ENCODE data around the gene ERCC6L2.

ERCC6L2 gene
- 68.1 to 93.9 (median 73.0) reads per million in 3 donors for total RNA-seq

- peak; percentile 84 to 89 (median 85) for DNase-seq
- H3K4me3 ChIP-seq (ENCODE audit: insufficient read depth, low read depth, low read length, poor library complexity, severe bottlenecking) = no peak within 1 kb of the TSS
- peaks cover 6% of the 10 kb centered on the region for H3K4me1 ChIP-seq (ENCODE audit: control insufficient read depth, insufficient read depth, low read length, poor library complexity, severe bottlenecking)
- H3K27ac ChIP-seq (ENCODE audit: insufficient read depth, low read length, poor library complexity, severe bottlenecking) = no peak within 1 kb of the TSS
- no peaks in the 10 kb centered on the region for H3K9me3 ChIP-seq (ENCODE audit: control insufficient read depth, low read length)
- no peaks in the 10 kb centered on the region for H3K27me3 ChIP-seq (replicated peaks; ENCODE audit: control insufficient read depth, insufficient read depth, low read length, poor library complexity, severe bottlenecking)
- peaks cover 5% of the 10 kb centered on the region for H3K36me3 ChIP-seq (ENCODE audit: control insufficient read depth, insufficient read depth, low read length)
These were observed at the start of gene ERCC6L2 for GRCh38 chr9:95875305-95876137. Gene ERCC6L2 (plus strand): TSS chr9:95875691. CDS start chr9:95876039, 348 bp downstream.

GRCh38 chr9:95826183-95826838 lies 49.2 kb upstream of the ERCC6L2 start:
- H3K36me3 ChIP-seq (ENCODE audit: control insufficient read depth, insufficient read depth, low read length) = no peaks in the 10 kb centered on the region
- H3K4me1 ChIP-seq (ENCODE audit: control insufficient read depth, insufficient read depth, low read length, poor library complexity, severe bottlenecking) = no peaks in the 10 kb centered on the region
- H3K9me3 ChIP-seq (ENCODE audit: control insufficient read depth, low read length) = no peaks in the 10 kb centered on the region
- DNase-seq = no peak
- no peak overlapping the region for H3K27ac ChIP-seq (ENCODE audit: insufficient read depth, low read length, poor library complexity, severe bottlenecking)
- no peaks in the 10 kb centered on the region for H3K27me3 ChIP-seq (replicated peaks; ENCODE audit: control insufficient read depth, insufficient read depth, low read length, poor library complexity, severe bottlenecking)
- no peak overlapping the region for H3K4me3 ChIP-seq (ENCODE audit: insufficient read depth, low read depth, low read length, poor library complexity, severe bottlenecking)

GRCh38 chr9:95830768-95831167 lies 44.7 kb upstream of the ERCC6L2 start:
- no peak for DNase-seq
- Histone ChIP-seq H3K4me1 (ENCODE audit: control insufficient read depth, insufficient read depth, low read length, poor library complexity, severe bottlenecking) (no peaks in the 10 kb centered on the region), H3K4me3 (ENCODE audit: insufficient read depth, low read depth, low read length, poor library complexity, severe bottlenecking) (no peak overlapping the region)

GRCh38 chr9:95831810-95832209 lies 43.7 kb upstream of the ERCC6L2 start:
- H3K4me1 ChIP-seq (ENCODE audit: control insufficient read depth, insufficient read depth, low read length, poor library complexity, severe bottlenecking) = no peaks in the 10 kb centered on the region
- no peaks in the 10 kb centered on the region for H3K36me3 ChIP-seq (ENCODE audit: control insufficient read depth, insufficient read depth, low read length)
- no peak overlapping the region for H3K27ac ChIP-seq (ENCODE audit: insufficient read depth, low read length, poor library complexity, severe bottlenecking)
- no peak overlapping the region for H3K4me3 ChIP-seq (ENCODE audit: insufficient read depth, low read depth, low read length, poor library complexity, severe bottlenecking)
- H3K9me3 ChIP-seq (ENCODE audit: control insufficient read depth, low read length) = no peaks in the 10 kb centered on the region
- no peaks in the 10 kb centered on the region for H3K27me3 ChIP-seq (replicated peaks; ENCODE audit: control insufficient read depth, insufficient read depth, low read length, poor library complexity, severe bottlenecking)
- DNase-seq = no peak

More at GRCh38 chr9:95830768-95831167, 44.7 kb upstream of the ERCC6L2 start:
- Histone ChIP-seq H3K36me3 (ENCODE audit: control insufficient read depth, insufficient read depth, low read length) (no peaks in the 10 kb centered on the region), H3K27ac (ENCODE audit: insufficient read depth, low read length, poor library complexity, severe bottlenecking) (no peak overlapping the region), H3K9me3 (ENCODE audit: control insufficient read depth, low read length) (no peaks in the 10 kb centered on the region), H3K27me3 (replicated peaks; ENCODE audit: control insufficient read depth, insufficient read depth, low read length, poor library complexity, severe bottlenecking) (no peaks in the 10 kb centered on the region)

GRCh38 chr9:95833546-95834178 lies 41.8 kb upstream of the ERCC6L2 start:
- no peak overlapping the region for H3K27ac ChIP-seq (ENCODE audit: insufficient read depth, low read length, poor library complexity, severe bottlenecking)
- no peak for DNase-seq
- no peaks in the 10 kb centered on the region for H3K9me3 ChIP-seq (ENCODE audit: control insufficient read depth, low read length)
- H3K4me3 ChIP-seq (ENCODE audit: insufficient read depth, low read depth, low read length, poor library complexity, severe bottlenecking) = no peak overlapping the region
- H3K4me1 ChIP-seq (ENCODE audit: control insufficient read depth, insufficient read depth, low read length, poor library complexity, severe bottlenecking) = no peaks in the 10 kb centered on the region
- H3K36me3 ChIP-seq (ENCODE audit: control insufficient read depth, insufficient read depth, low read length) = no peaks in the 10 kb centered on the region
- no peaks in the 10 kb centered on the region for H3K27me3 ChIP-seq (replicated peaks; ENCODE audit: control insufficient read depth, insufficient read depth, low read length, poor library complexity, severe bottlenecking)

GRCh38 chr9:95834281-95834907 lies 41.1 kb upstream of the ERCC6L2 start:
- no peak overlapping the region for H3K4me3 ChIP-seq (ENCODE audit: insufficient read depth, low read depth, low read length, poor library complexity, severe bottlenecking)
- no peaks in the 10 kb centered on the region for H3K27me3 ChIP-seq (replicated peaks; ENCODE audit: control insufficient read depth, insufficient read depth, low read length, poor library complexity, severe bottlenecking)
- no peaks in the 10 kb centered on the region for H3K4me1 ChIP-seq (ENCODE audit: control insufficient read depth, insufficient read depth, low read length, poor library complexity, severe bottlenecking)
- H3K27ac ChIP-seq (ENCODE audit: insufficient read depth, low read length, poor library complexity, severe bottlenecking) = no peak overlapping the region
- no peak for DNase-seq
- H3K9me3 ChIP-seq (ENCODE audit: control insufficient read depth, low read length) = no peaks in the 10 kb centered on the region
- no peaks in the 10 kb centered on the region for H3K36me3 ChIP-seq (ENCODE audit: control insufficient read depth, insufficient read depth, low read length)

GRCh38 chr9:95835393-95835792 lies 40.1 kb upstream of the ERCC6L2 start:
- no peaks in the 10 kb centered on the region for H3K27me3 ChIP-seq (replicated peaks; ENCODE audit: control insufficient read depth, insufficient read depth, low read length, poor library complexity, severe bottlenecking)
- H3K4me3 ChIP-seq (ENCODE audit: insufficient read depth, low read depth, low read length, poor library complexity, severe bottlenecking) = no peak overlapping the region
- no peak overlapping the region for H3K27ac ChIP-seq (ENCODE audit: insufficient read depth, low read length, poor library complexity, severe bottlenecking)
- DNase-seq = no peak
- no peaks in the 10 kb centered on the region for H3K36me3 ChIP-seq (ENCODE audit: control insufficient read depth, insufficient read depth, low read length)
- no peaks in the 10 kb centered on the region for H3K9me3 ChIP-seq (ENCODE audit: control insufficient read depth, low read length)
- H3K4me1 ChIP-seq (ENCODE audit: control insufficient read depth, insufficient read depth, low read length, poor library complexity, severe bottlenecking) = no peaks in the 10 kb centered on the region

- Histone ChIP-seq H3K27ac (ENCODE audit: insufficient read depth, low read length, poor library complexity, severe bottlenecking) (no peak overlapping the region), H3K27me3 (replicated peaks; ENCODE audit: control insufficient read depth, insufficient read depth, low read length, poor library complexity, severe bottlenecking) (no peaks in the 10 kb centered on the region), H3K36me3 (ENCODE audit: control insufficient read depth, insufficient read depth, low read length) (no peaks in the 10 kb centered on the region), H3K4me3 (ENCODE audit: insufficient read depth, low read depth, low read length, poor library complexity, severe bottlenecking) (no peak overlapping the region), H3K4me1 (ENCODE audit: control insufficient read depth, insufficient read depth, low read length, poor library complexity, severe bottlenecking) (no peaks in the 10 kb centered on the region), H3K9me3 (ENCODE audit: control insufficient read depth, low read length) (no peaks in the 10 kb centered on the region)
- DNase-seq = no peak
These were observed 39.4 kb upstream of the ERCC6L2 start for GRCh38 chr9:95836072-95836471.

- H3K4me1 ChIP-seq (ENCODE audit: control insufficient read depth, insufficient read depth, low read length, poor library complexity, severe bottlenecking) = no peaks in the 10 kb centered on the region
- H3K27ac ChIP-seq (ENCODE audit: insufficient read depth, low read length, poor library complexity, severe bottlenecking) = no peak overlapping the region
- H3K9me3 ChIP-seq (ENCODE audit: control insufficient read depth, low read length) = no peaks in the 10 kb centered on the region
- H3K27me3 ChIP-seq (replicated peaks; ENCODE audit: control insufficient read depth, insufficient read depth, low read length, poor library complexity, severe bottlenecking) = no peaks in the 10 kb centered on the region
- DNase-seq = no peak
- no peaks in the 10 kb centered on the region for H3K36me3 ChIP-seq (ENCODE audit: control insufficient read depth, insufficient read depth, low read length)
- H3K4me3 ChIP-seq (ENCODE audit: insufficient read depth, low read depth, low read length, poor library complexity, severe bottlenecking) = no peak overlapping the region
These were observed 36.5 kb upstream of the ERCC6L2 start for GRCh38 chr9:95839012-95839411.

Data from effector memory CD4-positive, alpha-beta T cell (primary cell).